ENCODE data around the gene LTBP4. TPM values are rescaled to one million over a fixed set of nuclear protein-coding genes. Genes with fewer than 3 reads are reported as not detected.

LTBP4 gene
- total and polyA plus RNA-seq, 2 donors (not counting 1 experiment from before 2014, with no cell fraction given), result 81.2 to 105 TPM

DNA sequence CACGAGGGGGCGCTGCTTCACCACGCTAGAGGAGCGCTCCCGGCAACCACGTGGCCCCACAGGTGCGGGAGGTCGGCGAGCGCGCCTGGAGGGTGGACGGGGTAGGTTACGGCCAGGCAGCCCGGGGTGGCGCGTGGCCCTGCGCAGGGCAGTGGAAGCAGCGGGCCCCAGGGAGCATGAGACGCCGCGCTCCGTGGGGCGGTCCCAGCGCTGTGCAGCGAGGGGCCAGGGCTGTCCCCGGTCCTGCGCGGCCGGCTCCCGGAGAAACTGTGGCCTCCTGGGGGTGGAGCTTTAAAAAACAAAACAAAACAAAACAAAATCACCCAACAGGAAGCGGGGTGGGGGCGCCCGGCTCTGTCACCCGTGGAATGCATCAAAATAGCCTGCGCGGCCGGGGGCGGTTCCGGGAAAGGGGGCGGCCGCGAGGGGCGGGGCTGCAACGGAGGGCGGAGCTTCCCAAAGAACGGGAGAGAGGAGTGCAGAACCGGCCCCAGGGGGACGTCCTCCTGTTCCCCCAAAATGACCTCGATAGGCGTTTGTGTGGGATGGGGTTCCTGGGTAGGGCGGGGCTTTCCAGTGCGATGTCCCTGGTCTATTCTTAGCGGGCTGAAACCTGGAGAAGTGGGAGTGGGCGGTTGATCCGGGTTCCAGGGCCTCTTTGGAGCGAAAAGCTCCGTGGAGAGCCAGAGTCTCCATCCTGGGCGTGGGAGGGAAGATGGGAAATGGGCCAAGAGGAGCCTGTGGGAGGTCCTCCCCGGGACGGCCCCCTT, 61.9 kb downstream of the LTBP4 start:
- ATAC-seq (ENCODE audit: low read depth), result peak; percentile 89
- H3K4me1 ChIP-seq (ENCODE audit: control insufficient read depth in 2 of 2, insufficient read depth in 2 of 2, low read length in 2 of 2), result peaks cover 11 to 15% of the 10 kb centered on the region in 2 donors
- POLR2A ChIA-PET, result interaction anchor here (0.6 to 1.4 kb wide), 13 partner anchors 24 to 1595 kb away, joined by 3 to 21 read pairs (median 5); partner anchors contain the start of genes ACTMAP, COQ8B, EGLN2 and ITPKC
- peak overlapping the region; percentile 95 for H2AFZ ChIP-seq (ENCODE audit: insufficient read depth, low read depth, low read length, poor library complexity, severe bottlenecking)
- no peaks in the 10 kb centered on the region for H4K20me1 ChIP-seq (ENCODE audit: control insufficient read depth, insufficient read depth, low read length, poor library complexity, severe bottlenecking)
- Mint-ChIP-seq H3K27ac (peak overlapping the region; percentile 94), H3K4me1 (peaks cover 19% of the 10 kb centered on the region), H3K9me3 (ENCODE audit: insufficient read depth) (no peaks in the 10 kb centered on the region), H3K4me3 (peak overlapping the region; percentile 89), H3K27me3 (no peaks in the 10 kb centered on the region)
- under 1% methylated on average over 53 of the region's 60 CpGs for WGBS (ENCODE audit: insufficient coverage)
- H3K9ac ChIP-seq (ENCODE audit: low read length), result peak overlapping the region; percentile 85
- H3K36me3 ChIP-seq (replicated peaks in 1 of 2; ENCODE audit: control extremely low read depth in 1 of 2, control insufficient read depth in 1 of 2, extremely low read depth in 1 of 2, insufficient read depth in 2 of 2, low read length in 1 of 2), result no peaks in the 10 kb centered on the region
- TF ChIP-seq EZH2 (IDR thresholded peaks at IDR 0.05; ENCODE audit: borderline replicate concordance, insufficient read depth, low read depth, low read length, poor library complexity, severe bottlenecking), result no peak
- TF ChIP-seq, protein P1, sequence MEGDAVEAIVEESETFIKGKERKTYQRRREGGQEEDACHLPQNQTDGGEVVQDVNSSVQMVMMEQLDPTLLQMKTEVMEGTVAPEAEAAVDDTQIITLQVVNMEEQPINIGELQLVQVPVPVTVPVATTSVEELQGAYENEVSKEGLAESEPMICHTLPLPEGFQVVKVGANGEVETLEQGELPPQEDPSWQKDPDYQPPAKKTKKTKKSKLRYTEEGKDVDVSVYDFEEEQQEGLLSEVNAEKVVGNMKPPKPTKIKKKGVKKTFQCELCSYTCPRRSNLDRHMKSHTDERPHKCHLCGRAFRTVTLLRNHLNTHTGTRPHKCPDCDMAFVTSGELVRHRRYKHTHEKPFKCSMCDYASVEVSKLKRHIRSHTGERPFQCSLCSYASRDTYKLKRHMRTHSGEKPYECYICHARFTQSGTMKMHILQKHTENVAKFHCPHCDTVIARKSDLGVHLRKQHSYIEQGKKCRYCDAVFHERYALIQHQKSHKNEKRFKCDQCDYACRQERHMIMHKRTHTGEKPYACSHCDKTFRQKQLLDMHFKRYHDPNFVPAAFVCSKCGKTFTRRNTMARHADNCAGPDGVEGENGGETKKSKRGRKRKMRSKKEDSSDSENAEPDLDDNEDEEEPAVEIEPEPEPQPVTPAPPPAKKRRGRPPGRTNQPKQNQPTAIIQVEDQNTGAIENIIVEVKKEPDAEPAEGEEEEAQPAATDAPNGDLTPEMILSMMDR (IDR thresholded peaks at IDR 0.05), result peak; percentile 96
- no peaks in the 10 kb centered on the region for H3K9me3 ChIP-seq (ENCODE audit: control extremely low read depth in 1 of 3, control insufficient read depth in 2 of 3, insufficient read depth in 1 of 3, low read length in 2 of 3)
- peak overlapping the region; percentile 11 to 78 (median 67) for H3K4me3 ChIP-seq (ENCODE audit: control extremely low read depth in 1 of 5, extremely low read depth in 1 of 5, insufficient read depth in 1 of 5, low read depth in 2 of 5, low read length in 4 of 5)
- CTCF ChIA-PET, result interaction anchor here (0.6 to 4.6 kb wide), 35 partner anchors 9 to 1895 kb away, joined by 3 to 117 read pairs (median 3); partner anchors contain the start of genes ACTMAP, COQ8B, EGLN2 and ITPKC
- peak overlapping the region; percentile 64 to 80 for H3K27ac ChIP-seq (ENCODE audit: low read length in 2 of 2)
- peak overlapping the region; percentile 98 for H3K4me2 ChIP-seq (replicated peaks; ENCODE audit: low read depth, low read length, poor library complexity, severe bottlenecking)
- no peaks in the 10 kb centered on the region for H3K79me2 ChIP-seq (ENCODE audit: control insufficient read depth, insufficient read depth, low read length)
- H3K27me3 ChIP-seq (replicated peaks in 1 of 4; ENCODE audit: control extremely low read depth in 1 of 4, control insufficient read depth in 3 of 4, insufficient read depth in 4 of 4, low read length in 3 of 4), result no peaks in the 10 kb centered on the region
- intact Hi-C loops (cut with micrococcal nuclease), result loop anchor here (1.0 kb wide), 7 partner anchors 27 to 599 kb away; partner anchors contain the start of genes ACTMAP, ITPKC, NUMBL and RAB4B
- peak; percentile 95 for DNase-seq
